Breast epithelium (tissue), 4 donors: ENCODE results near the gene CACNA2D2. TPM values are rescaled to one million over a fixed set of nuclear protein-coding genes. Genes with fewer than 3 reads are reported as not detected.

Source experiments
- DNase-seq, 2 donors: peaks; one replicate each; pipeline ENCODE4 v3.0.0-alpha.2; 2019; ENCODE audit warnings: low spot score in 2 of 2
- H3K27ac ChIP-seq, 2 donors: fragments of 200-600 bp; sonication (generic) in 1 of 2; one replicate each; pipeline ENCODE4 v1.5.1; 2016 to 2019; ENCODE audit warnings: mild to moderate bottlenecking in 1 of 2
- H3K27me3 ChIP-seq, 2 donors: fragments of 200-600 bp; sonication (generic) in 1 of 2; one replicate each; pipeline versions ENCODE4 v1.5.1 to v1.6.0; 2017 to 2019; ENCODE audit warnings: control low read depth in 1 of 2, mild to moderate bottlenecking in 1 of 2
- H3K36me3 ChIP-seq: fragments of 200-600 bp; one replicate; pipeline ENCODE4 v1.5.1; 2019
- H3K4me1 ChIP-seq, 2 donors: fragments of 200-600 bp; sonication (generic); one replicate each; pipeline ENCODE4 v1.5.1; 2016 to 2019; ENCODE audit warnings: control low read depth in 1 of 2
- H3K4me3 ChIP-seq, 3 donors: fragments of 200-600 bp; sonication (generic); 1 replicate in 2 of 3; 2 replicates in 1 of 3; pipeline ENCODE4 v1.5.1; 2016 to 2019; ENCODE audit warnings: mild to moderate bottlenecking in 3 of 3, moderate library complexity in 2 of 3
- H3K9me3 ChIP-seq, 2 donors: fragments of 200-600 bp; sonication (generic) in 1 of 2; one replicate each; pipeline ENCODE4 v1.5.1; 2016 to 2019; ENCODE audit warnings: control low read depth in 1 of 2
- POLR2A ChIP-seq: fragments of 450-650 bp; IDR thresholded peaks from one replicate; pipeline ENCODE4 v1.6.1; 2016; ENCODE audit warnings: antibody characterized with exemption, mild to moderate bottlenecking, moderate library complexity
- POLR2AphosphoS5 ChIP-seq, 3 donors: sonication (generic); formaldehyde crosslinking; IDR thresholded peaks; one replicate each; pipeline ENCODE4 v1.6.1; 2017; ENCODE audit warnings: antibody characterized with exemption in 3 of 3
- intact Hi-C: fragments of 100-400 bp; cut with DNase I; formaldehyde crosslinking; loops from one replicate; pipeline ENCODE4 v1.15.1; 2023; ENCODE audit warnings: low total_unique reads
- total RNA-seq, 3 donors: library from RNA; depleted of rRNA; stranded (reverse); fragments of >200 nt; gene quantifications; one replicate each; pipeline ENCODE4 v1.1.0, GENCODE V29; 2016
- TF ChIP-seq, protein P1 (sequence below), 3 donors: fragments of 450-650 bp; IDR thresholded peaks; one replicate each; pipeline ENCODE4 v1.5.1; 2016 to 2017; ENCODE audit warnings: antibody characterized with exemption in 3 of 3, mild to moderate bottlenecking in 3 of 3, moderate library complexity in 3 of 3

Gene CACNA2D2
- total RNA-seq, 3 donors from 2014 or later = 0.80 to 2.0 (median 1.5) TPM

- Histone ChIP-seq H3K27ac (no peak overlapping the region), H3K27me3 (no peaks in the 10 kb centered on the region), H3K4me3 (no peak overlapping the region), H3K4me1 (no peaks in the 10 kb centered on the region), H3K9me3 (no peaks in the 10 kb centered on the region), H3K36me3 (no peaks in the 10 kb centered on the region)
- intact Hi-C loops = no loop called here
- TF ChIP-seq, protein P1, sequence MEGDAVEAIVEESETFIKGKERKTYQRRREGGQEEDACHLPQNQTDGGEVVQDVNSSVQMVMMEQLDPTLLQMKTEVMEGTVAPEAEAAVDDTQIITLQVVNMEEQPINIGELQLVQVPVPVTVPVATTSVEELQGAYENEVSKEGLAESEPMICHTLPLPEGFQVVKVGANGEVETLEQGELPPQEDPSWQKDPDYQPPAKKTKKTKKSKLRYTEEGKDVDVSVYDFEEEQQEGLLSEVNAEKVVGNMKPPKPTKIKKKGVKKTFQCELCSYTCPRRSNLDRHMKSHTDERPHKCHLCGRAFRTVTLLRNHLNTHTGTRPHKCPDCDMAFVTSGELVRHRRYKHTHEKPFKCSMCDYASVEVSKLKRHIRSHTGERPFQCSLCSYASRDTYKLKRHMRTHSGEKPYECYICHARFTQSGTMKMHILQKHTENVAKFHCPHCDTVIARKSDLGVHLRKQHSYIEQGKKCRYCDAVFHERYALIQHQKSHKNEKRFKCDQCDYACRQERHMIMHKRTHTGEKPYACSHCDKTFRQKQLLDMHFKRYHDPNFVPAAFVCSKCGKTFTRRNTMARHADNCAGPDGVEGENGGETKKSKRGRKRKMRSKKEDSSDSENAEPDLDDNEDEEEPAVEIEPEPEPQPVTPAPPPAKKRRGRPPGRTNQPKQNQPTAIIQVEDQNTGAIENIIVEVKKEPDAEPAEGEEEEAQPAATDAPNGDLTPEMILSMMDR (IDR thresholded peaks at IDR 0.05) = no peak
- no peak for TF ChIP-seq POLR2AphosphoS5 (IDR thresholded peaks at IDR 0.05)
- TF ChIP-seq POLR2A = no peak
- DNase-seq = no peak
Observed at GRCh38 chr3:50408443-50408944, 94.9 kb downstream of the CACNA2D2 start.

DNA sequence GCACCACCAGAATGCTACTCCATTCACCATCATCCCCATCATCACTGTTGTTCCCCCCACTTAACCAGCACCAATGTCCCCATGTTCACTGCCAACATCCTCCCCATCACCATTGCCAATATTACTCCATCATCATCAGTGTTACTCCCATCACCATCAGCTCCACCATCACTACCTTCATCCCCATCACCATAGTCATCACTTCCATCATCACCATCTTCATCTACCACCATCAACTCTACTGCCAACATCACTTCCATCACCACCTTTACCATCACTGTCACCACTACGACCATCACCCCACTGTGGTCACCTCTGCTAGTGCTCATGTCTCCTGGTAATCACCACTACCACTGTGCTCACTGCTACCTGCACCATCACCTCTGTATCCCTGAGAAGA, 96.9 kb downstream of the CACNA2D2 start:
- Histone ChIP-seq H3K4me1 (no peaks in the 10 kb centered on the region), H3K36me3 (no peaks in the 10 kb centered on the region), H3K4me3 (no peak overlapping the region), H3K27me3 (no peaks in the 10 kb centered on the region), H3K9me3 (no peaks in the 10 kb centered on the region), H3K27ac (no peak overlapping the region)
- TF ChIP-seq, protein P1 (IDR thresholded peaks at IDR 0.05) = no peak
- TF ChIP-seq POLR2A = no peak
- TF ChIP-seq POLR2AphosphoS5 (IDR thresholded peaks at IDR 0.05) = no peak
- intact Hi-C loops = no loop called here
- DNase-seq = no peak

GRCh38 chr3:50405249-50405648, 98.2 kb downstream of the CACNA2D2 start:
- TF ChIP-seq POLR2AphosphoS5 (IDR thresholded peaks at IDR 0.05) = no peak
- Histone ChIP-seq H3K4me3 (no peak overlapping the region), H3K9me3 (no peaks in the 10 kb centered on the region), H3K27ac (no peak overlapping the region), H3K36me3 (no peaks in the 10 kb centered on the region), H3K27me3 (no peaks in the 10 kb centered on the region), H3K4me1 (no peaks in the 10 kb centered on the region)
- intact Hi-C loops = no loop called here
- no peak for DNase-seq

DNA sequence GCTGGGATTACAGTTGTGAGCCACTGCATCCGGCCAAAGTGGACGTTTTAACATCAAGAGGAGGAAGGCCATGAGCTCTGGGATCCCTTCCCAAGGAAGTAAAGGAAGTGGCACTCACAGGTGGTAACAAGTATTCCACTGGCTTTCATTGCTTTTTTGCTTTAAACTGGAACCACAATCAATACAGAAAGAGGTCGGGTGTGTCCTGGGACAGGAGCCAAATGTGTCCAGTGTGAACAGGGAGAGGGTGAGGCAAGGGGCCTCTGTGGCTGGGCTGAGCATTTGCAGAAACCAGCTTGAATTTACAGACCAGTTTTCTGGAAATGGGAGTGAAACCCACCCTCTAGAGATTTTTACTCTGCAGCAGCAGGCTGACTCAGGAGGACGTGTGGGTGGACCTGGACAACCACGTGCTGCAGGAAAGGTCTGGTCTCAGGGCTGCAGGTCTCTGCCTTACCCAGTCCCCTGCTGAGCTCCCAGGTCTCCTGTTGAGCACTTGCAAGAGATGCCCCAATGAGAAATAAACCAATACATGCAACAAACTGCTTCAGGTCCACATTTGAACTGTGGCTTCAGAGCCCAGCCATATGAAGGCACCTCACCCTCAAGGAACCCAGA, 101.3 kb downstream of the CACNA2D2 start:
- H3K4me3 ChIP-seq = no peak overlapping the region
- TF ChIP-seq POLR2A = no peak
- no peak for TF ChIP-seq POLR2AphosphoS5 (IDR thresholded peaks at IDR 0.05)
- TF ChIP-seq, protein P1 (IDR thresholded peaks at IDR 0.05) = no peak
- H3K27ac ChIP-seq = no peak overlapping the region
- DNase-seq = no peak
- H3K4me1 ChIP-seq = no peaks in the 10 kb centered on the region
- intact Hi-C loops = no loop called here
- H3K36me3 ChIP-seq = no peaks in the 10 kb centered on the region
- no peaks in the 10 kb centered on the region for H3K9me3 ChIP-seq
- H3K27me3 ChIP-seq = no peaks in the 10 kb centered on the region

GRCh38 chr3:50396502-50396901, 106.9 kb downstream of the CACNA2D2 start:
- peaks cover 0 to 3% of the 10 kb centered on the region in 2 donors for H3K4me1 ChIP-seq
- no peaks in the 10 kb centered on the region for H3K27me3 ChIP-seq
- no peak overlapping the region for H3K27ac ChIP-seq
- no peak for TF ChIP-seq POLR2A
- TF ChIP-seq POLR2AphosphoS5 (IDR thresholded peaks at IDR 0.05) = no peak
- TF ChIP-seq, protein P1 (IDR thresholded peaks at IDR 0.05) = no peak
- no peaks in the 10 kb centered on the region for H3K36me3 ChIP-seq
- no peaks in the 10 kb centered on the region for H3K9me3 ChIP-seq
- no peak for DNase-seq
- H3K4me3 ChIP-seq = no peak overlapping the region
- intact Hi-C loops = no loop called here
